Activated CD8-positive, alpha-beta T cell treated with anti-CD3 and anti-CD28 coated beads, Interleukin-2, amount 10 ng/mL, durations not matched to agents 7 days and 5 days (primary cell): ENCODE results near the gene GDPGP1. TPM values are rescaled to one million over a fixed set of nuclear protein-coding genes. Genes with fewer than 3 reads are reported as not detected.

Source experiments
- ATAC-seq: fragments of 150-1000 bp; cut with Tn5 transposase; one replicate; pipeline ENCODE4 v1.10.0; 2021; ENCODE audit warnings: moderate library complexity
- CTCF ChIA-PET: fragments of 350-600 bp; sonication (Branson Sonifier 250); formaldehyde crosslinking; loops from one replicate; lab custom pipeline; 2021; ENCODE audit warnings: antibody characterized with exemption; lab: Charles Lee
- POLR2A ChIA-PET: fragments of 350-600 bp; sonication (Branson Sonifier 250); formaldehyde crosslinking; loops from one replicate; lab custom pipeline; 2021; ENCODE audit warnings: antibody characterized with exemption; lab: Charles Lee
- DNase-seq: peaks from one replicate; pipeline ENCODE4 v3.0.0-alpha.2; 2020
- H3K27ac Mint-ChIP-seq: one replicate; pipeline ENCODE4 v1.8.0; 2021; ENCODE audit warnings: mild to moderate bottlenecking, mixed read lengths
- H3K27me3 Mint-ChIP-seq: one replicate; pipeline ENCODE4 v1.8.0; 2021; ENCODE audit warnings: low read depth, mixed read lengths
- H3K36me3 Mint-ChIP-seq: one replicate; pipeline ENCODE4 v1.8.0; 2021; ENCODE audit warnings: low read depth, mixed read lengths
- H3K4me1 Mint-ChIP-seq: one replicate; pipeline ENCODE4 v1.8.0; 2021; ENCODE audit warnings: low read depth, mixed read lengths
- H3K4me3 Mint-ChIP-seq: one replicate; pipeline ENCODE4 v1.8.0; 2021; ENCODE audit warnings: mild to moderate bottlenecking, mixed read lengths
- H3K9me3 Mint-ChIP-seq: one replicate; pipeline ENCODE4 v1.8.0; 2022; ENCODE audit warnings: mixed read lengths; ENCODE audit not compliant: insufficient read depth
- total RNA-seq, 2 experiments: library from RNA; stranded (reverse); gene quantifications; one replicate each; pipeline ENCODE4 v1.2.3, GENCODE V29; 2021

The GDPGP1 gene
- total RNA-seq, 2 experiments from 2014 or later: 10.0 to 12.1 TPM

DNA sequence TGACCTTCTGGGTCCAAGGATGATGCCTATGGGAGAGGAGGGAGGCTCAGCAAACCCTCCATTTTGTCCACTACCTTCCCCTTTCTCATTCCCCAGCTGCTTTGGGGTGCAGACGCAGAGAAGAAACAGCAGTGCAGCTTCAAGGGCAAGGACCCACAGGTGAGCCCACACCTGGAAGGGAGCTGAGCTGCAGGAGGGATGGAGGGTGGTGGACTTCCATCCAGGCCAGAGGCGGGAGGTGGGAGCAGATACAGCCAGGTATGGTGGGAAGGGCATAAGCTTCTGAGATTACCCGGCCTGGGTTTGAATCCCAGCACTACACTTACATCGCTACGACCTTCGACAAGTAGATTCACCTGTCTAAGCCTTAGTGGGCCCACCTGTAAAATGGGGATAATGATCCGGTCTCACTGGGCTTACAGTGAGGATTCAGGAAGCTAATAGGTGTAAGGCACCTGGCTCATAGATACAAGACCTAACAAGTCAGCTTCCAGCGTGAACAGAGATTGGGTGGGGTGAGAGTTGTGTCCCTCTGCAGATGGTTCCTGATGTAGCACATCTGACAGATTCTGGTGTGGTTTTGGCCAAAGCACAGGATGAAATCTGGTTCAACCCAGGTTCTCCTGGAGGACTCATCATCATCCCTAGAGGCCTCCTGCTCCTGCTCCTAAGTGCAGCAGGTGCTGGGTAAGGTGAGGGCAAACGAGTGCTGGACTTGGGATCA is 16.2 kb upstream of the GDPGP1 start:
- H3K4me1 Mint-ChIP-seq: peaks cover 23% of the 10 kb centered on the region
- no peak overlapping the region for H3K27ac Mint-ChIP-seq
- H3K4me3 Mint-ChIP-seq: no peak overlapping the region
- CTCF ChIA-PET: interaction anchor here (0.9 to 4.0 kb wide), 8 partner anchors 9 to 75 kb away, joined by 3 to 29 read pairs (median 3); partner anchors contain the start of genes CIB1, GDPGP1 and SEMA4B
- H3K27me3 Mint-ChIP-seq: no peaks in the 10 kb centered on the region
- DNase-seq (no peak), ATAC-seq (no peak)
- H3K36me3 Mint-ChIP-seq: no peaks in the 10 kb centered on the region
- H3K9me3 Mint-ChIP-seq: no peaks in the 10 kb centered on the region
- POLR2A ChIA-PET: interaction anchor here (1.1 kb wide), 2 partner anchors 11 to 17 kb away, joined by 3 to 4 read pairs; no protein-coding TSS in a partner anchor

DNA sequence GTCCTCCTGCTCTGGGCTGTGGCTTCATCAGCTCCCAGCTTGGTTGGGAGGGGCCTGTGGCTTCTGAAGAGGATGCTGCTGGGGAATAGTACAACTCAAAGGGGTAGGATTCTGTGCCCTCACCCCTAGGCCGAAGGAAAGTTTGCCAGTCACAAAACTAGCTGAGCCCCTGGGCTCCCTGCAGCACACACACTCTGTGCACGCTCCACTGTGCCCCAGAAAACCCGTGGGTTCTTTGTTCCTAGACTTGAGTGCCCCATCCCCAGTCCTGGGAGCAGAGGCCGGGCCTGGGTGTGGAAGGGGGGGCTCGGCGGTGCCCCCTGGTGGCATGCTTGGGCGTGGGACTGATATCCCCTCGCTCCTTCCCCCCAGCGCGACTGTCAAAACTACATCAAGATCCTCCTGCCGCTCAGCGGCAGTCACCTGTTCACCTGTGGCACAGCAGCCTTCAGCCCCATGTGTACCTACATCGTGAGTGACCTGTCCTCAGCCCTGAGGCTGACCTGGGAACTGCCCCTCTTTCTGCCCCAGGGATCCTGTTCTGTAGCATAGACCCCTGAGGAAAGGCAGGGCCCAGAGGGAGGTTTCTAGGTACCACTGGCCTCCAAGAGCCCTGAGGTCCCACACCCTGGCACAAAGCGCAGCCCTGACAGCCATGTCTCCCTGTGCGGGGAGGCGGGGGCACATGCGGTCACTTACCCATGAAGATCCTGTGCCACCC is 14.4 kb upstream of the GDPGP1 start:
- POLR2A ChIA-PET: interaction anchor here (1.0 kb wide), 1 partner anchor 18 kb away, joined by 4 read pairs; the partner anchor contains the start of gene SEMA4B
- H3K9me3 Mint-ChIP-seq: no peaks in the 10 kb centered on the region
- H3K4me3 Mint-ChIP-seq: no peak overlapping the region
- CTCF ChIA-PET: interaction anchor here (0.8 to 4.0 kb wide), 12 partner anchors 13 to 458 kb away, joined by 3 to 29 read pairs (median 3); partner anchors contain the start of genes IDH2 and SEMA4B
- peaks cover 23% of the 10 kb centered on the region for H3K4me1 Mint-ChIP-seq
- no peaks in the 10 kb centered on the region for H3K27me3 Mint-ChIP-seq
- DNase-seq: peak; percentile 71
- peak; percentile 89 for ATAC-seq
- no peak overlapping the region for H3K27ac Mint-ChIP-seq
- H3K36me3 Mint-ChIP-seq: no peaks in the 10 kb centered on the region

- Mint-ChIP-seq H3K4me3 (no peak overlapping the region), H3K4me1 (peaks cover 20% of the 10 kb centered on the region), H3K27me3 (no peaks in the 10 kb centered on the region), H3K9me3 (no peaks in the 10 kb centered on the region), H3K36me3 (peaks cover 2% of the 10 kb centered on the region), H3K27ac (no peak overlapping the region)
- DNase-seq: peak; percentile 52
- ChIA-PET POLR2A (interaction anchor here (1.0 to 2.1 kb wide), 3 partner anchors 9 to 20 kb away, joined by 3 to 9 read pairs (median 3); partner anchors contain the start of genes CIB1, GDPGP1 and SEMA4B), CTCF (interaction anchor here (0.8 to 2.9 kb wide), 21 partner anchors 9 to 481 kb away, joined by 3 to 19 read pairs (median 4); partner anchors contain the start of genes CIB1, GDPGP1, IDH2 and NGRN)
- ATAC-seq: peak; percentile 43
These were observed 12.6 kb upstream of the GDPGP1 start for GRCh38 chr15:90221246-90221900.

DNA sequence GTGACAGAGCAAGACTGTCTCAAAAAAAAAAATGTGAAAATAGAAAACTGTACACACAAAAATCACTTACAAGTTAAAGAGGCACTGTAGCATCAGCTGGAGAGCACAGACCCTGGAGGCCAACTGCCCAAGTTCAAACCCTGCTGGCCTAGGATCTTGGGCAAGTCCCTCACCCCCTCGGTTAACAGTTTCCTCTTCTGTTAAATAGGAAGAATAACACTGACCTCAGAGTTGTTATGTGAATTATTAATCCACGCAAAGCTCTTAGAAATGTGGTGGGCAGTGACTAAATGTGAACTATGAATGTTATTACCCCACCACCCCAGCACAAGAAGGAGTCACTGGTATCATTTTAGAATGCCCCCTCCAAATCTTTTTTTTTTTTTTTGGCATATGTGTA is 11.5 kb upstream of the GDPGP1 start:
- DNase-seq (no peak), ATAC-seq (no peak)
- ChIA-PET CTCF (interaction anchor here (1.3 to 2.9 kb wide), 6 partner anchors 10 to 348 kb away, joined by 4 to 19 read pairs (median 12); partner anchors contain the start of genes CIB1, GDPGP1 and SEMA4B), POLR2A (interaction anchor here (2.1 kb wide), 1 partner anchor 11 kb away, joined by 9 read pairs; the partner anchor contains the start of genes CIB1 and GDPGP1)
- peaks cover 2% of the 10 kb centered on the region for H3K36me3 Mint-ChIP-seq
- no peaks in the 10 kb centered on the region for H3K9me3 Mint-ChIP-seq
- no peak overlapping the region for H3K4me3 Mint-ChIP-seq
- no peaks in the 10 kb centered on the region for H3K27me3 Mint-ChIP-seq
- no peak overlapping the region for H3K27ac Mint-ChIP-seq
- peaks cover 13% of the 10 kb centered on the region for H3K4me1 Mint-ChIP-seq

DNA sequence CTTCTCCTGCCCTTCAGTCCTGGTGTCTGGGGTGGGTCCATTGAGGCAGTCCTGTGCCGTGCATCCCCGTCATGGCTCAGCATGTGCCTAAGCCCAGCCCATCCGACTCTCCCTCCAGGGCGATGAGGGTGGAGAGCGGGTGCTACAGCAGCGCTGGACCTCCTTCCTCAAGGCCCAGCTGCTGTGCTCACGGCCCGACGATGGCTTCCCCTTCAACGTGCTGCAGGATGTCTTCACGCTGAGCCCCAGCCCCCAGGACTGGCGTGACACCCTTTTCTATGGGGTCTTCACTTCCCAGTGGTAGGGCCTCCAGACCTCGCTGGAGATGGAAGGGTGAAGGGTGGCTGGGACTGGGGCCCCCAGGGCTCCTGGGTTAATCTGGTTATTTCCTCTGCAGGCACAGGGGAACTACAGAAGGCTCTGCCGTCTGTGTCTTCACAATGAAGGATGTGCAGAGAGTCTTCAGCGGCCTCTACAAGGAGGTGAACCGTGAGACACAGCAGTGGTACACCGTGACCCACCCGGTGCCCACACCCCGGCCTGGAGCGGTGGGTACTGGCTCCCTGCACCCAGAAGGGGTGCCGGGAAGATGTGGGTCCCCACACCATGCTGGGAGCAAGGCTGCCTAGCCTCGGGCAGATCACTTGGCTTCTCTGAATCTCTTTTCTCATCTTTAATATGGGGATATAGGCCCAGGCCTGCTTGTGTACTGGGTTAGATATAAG is 10.4 kb upstream of the GDPGP1 start:
- no peak for DNase-seq
- CTCF ChIA-PET: interaction anchor here (2.9 kb wide), 1 partner anchor 9 kb away, joined by 17 read pairs; the partner anchor contains the start of genes CIB1 and GDPGP1
- peaks cover 3% of the 10 kb centered on the region for H3K36me3 Mint-ChIP-seq
- H3K4me3 Mint-ChIP-seq: no peak overlapping the region
- no peak overlapping the region for H3K27ac Mint-ChIP-seq
- no peak for ATAC-seq
- peaks cover 12% of the 10 kb centered on the region for H3K4me1 Mint-ChIP-seq
- no peaks in the 10 kb centered on the region for H3K9me3 Mint-ChIP-seq
- no peaks in the 10 kb centered on the region for H3K27me3 Mint-ChIP-seq
- POLR2A ChIA-PET: no interaction called here

DNA sequence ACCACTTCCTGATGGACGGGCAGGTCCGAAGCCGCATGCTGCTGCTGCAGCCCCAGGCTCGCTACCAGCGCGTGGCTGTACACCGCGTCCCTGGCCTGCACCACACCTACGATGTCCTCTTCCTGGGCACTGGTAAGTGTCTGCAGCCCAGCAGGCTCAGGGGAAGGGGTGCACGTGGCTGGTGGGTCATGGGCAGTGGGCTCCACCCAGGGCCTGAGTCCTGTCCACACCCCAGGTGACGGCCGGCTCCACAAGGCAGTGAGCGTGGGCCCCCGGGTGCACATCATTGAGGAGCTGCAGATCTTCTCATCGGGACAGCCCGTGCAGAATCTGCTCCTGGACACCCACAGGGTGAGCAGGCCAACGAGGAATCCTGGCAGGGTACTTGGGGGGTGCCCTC is 9.0 kb upstream of the GDPGP1 start:
- DNase-seq (no peak), ATAC-seq (no peak)

DNA sequence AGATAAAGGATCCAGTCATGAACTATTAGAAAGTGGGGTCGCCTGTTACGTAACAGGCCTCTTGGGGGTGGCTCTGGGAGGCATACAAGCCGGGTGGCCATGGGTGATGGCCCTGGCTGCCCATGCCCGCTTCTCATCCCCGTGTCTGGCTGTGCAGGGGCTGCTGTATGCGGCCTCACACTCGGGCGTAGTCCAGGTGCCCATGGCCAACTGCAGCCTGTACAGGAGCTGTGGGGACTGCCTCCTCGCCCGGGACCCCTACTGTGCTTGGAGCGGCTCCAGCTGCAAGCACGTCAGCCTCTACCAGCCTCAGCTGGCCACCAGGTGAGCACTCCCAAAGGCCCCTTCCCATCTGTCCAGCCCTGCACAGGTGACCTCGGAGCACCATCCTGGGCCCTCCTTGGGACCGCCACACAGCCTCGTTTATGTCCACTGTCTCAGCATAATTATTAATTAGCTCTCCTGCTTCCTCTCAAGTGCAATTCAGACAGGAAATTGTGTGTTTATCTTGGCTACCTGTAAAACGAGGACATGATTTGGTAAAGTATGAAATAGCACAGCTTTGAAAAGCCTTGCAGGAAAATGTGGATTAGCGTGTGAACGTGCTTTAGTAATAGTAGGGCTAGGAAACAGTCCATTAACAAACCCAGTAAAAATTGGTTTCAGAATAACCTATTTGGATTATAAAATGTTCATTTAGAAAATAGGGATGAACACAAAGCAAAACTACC is 8.3 kb upstream of the GDPGP1 start:
- H3K4me3 Mint-ChIP-seq: no peak overlapping the region
- no peak overlapping the region for H3K27ac Mint-ChIP-seq
- DNase-seq: no peak
- no peaks in the 10 kb centered on the region for H3K9me3 Mint-ChIP-seq
- no peak for ATAC-seq
- POLR2A ChIA-PET: no interaction called here
- peaks cover 20% of the 10 kb centered on the region for H3K36me3 Mint-ChIP-seq
- CTCF ChIA-PET: no interaction called here
- H3K4me1 Mint-ChIP-seq: peaks cover 16% of the 10 kb centered on the region
- no peaks in the 10 kb centered on the region for H3K27me3 Mint-ChIP-seq

More for the DNA sequence above, 9.0 kb upstream of the GDPGP1 start:
- Mint-ChIP-seq H3K27ac (no peak overlapping the region), H3K4me1 (peaks cover 10% of the 10 kb centered on the region), H3K36me3 (peaks cover 17% of the 10 kb centered on the region), H3K9me3 (no peaks in the 10 kb centered on the region), H3K27me3 (no peaks in the 10 kb centered on the region), H3K4me3 (no peak overlapping the region)
- POLR2A ChIA-PET: no interaction called here
- CTCF ChIA-PET: no interaction called here

DNA sequence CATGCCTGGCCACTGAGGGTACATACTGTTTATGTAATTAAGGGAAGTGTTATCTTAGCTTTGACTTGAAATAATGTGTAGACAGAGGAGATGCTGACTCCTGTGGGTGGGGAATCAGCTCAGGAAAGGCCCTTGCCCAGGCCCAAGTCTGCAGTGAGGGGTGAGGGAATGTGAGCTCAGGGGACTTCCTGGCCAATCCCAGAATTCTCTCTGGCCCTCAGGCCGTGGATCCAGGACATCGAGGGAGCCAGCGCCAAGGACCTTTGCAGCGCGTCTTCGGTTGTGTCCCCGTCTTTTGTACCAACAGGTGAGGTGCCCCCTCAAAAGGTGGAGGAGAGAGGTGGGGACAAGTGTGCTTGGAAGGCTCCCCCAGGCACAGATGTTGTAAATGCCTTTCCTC is 6.7 kb upstream of the GDPGP1 start:
- POLR2A ChIA-PET: interaction anchor here (0.5 kb wide), 1 partner anchor 84 kb away, joined by 4 read pairs; no protein-coding TSS in a partner anchor
- CTCF ChIA-PET: no interaction called here
- Mint-ChIP-seq H3K27me3 (no peaks in the 10 kb centered on the region), H3K4me3 (no peak overlapping the region), H3K4me1 (peaks cover 32% of the 10 kb centered on the region), H3K9me3 (no peaks in the 10 kb centered on the region), H3K27ac (no peak overlapping the region), H3K36me3 (peaks cover 29% of the 10 kb centered on the region)
- DNase-seq: no peak
- ATAC-seq: no peak

- Mint-ChIP-seq H3K4me3 (no peak overlapping the region), H3K27me3 (no peaks in the 10 kb centered on the region), H3K4me1 (peaks cover 40% of the 10 kb centered on the region), H3K9me3 (no peaks in the 10 kb centered on the region), H3K36me3 (peaks cover 31% of the 10 kb centered on the region), H3K27ac (no peak overlapping the region)
- ChIA-PET POLR2A (interaction anchor here (1.1 kb wide), 1 partner anchor 10 kb away, joined by 3 read pairs; no protein-coding TSS in a partner anchor), CTCF (no interaction called here)
- ATAC-seq (no peak), DNase-seq (no peak)
These were observed 5.9 kb upstream of the GDPGP1 start for GRCh38 chr15:90227816-90228772.
